Neural progenitor cell (in vitro differentiated cells): ENCODE measurements around the gene MEIOSIN. TPM values are rescaled to one million over a fixed set of nuclear protein-coding genes. Genes with fewer than 3 reads are reported as not detected.
"Not testable (repeated sequence)": the region's sequence is repeated elsewhere in the genome, so short reads cannot be mapped to it uniquely, and the experiment has no call there.

Experiments used
- DNase-seq: peaks from one replicate; pipeline ENCODE4 v3.0.0-alpha.2; 2016; ENCODE audit warnings: low spot score
- H2AFZ ChIP-seq: fragments of 200-600 bp; sonication (generic); replicated peaks from 2 replicates; pipeline ENCODE4 v1.6.1; 2016; ENCODE audit warnings: antibody characterized with exemption
- H3F3A ChIP-seq: fragments of 200-600 bp; sonication (generic); 2 replicates; pipeline ENCODE4 v1.6.1; 2016; ENCODE audit warnings: antibody characterized with exemption, low read depth
- H3K27ac ChIP-seq: fragments of 200-600 bp; sonication (generic); 2 replicates; pipeline ENCODE4 v1.5.1; 2016; ENCODE audit warnings: mild to moderate bottlenecking
- H3K27me3 ChIP-seq: fragments of 200-600 bp; sonication (generic); 2 replicates; pipeline ENCODE4 v1.6.1; 2016; ENCODE audit warnings: mild to moderate bottlenecking, moderate library complexity
- H3K36me3 ChIP-seq: fragments of 200-600 bp; sonication (generic); 2 replicates; pipeline ENCODE4 v1.5.1; 2016
- H3K4me1 ChIP-seq: fragments of 200-600 bp; sonication (generic); 2 replicates; pipeline ENCODE4 v1.6.1; 2016; ENCODE audit warnings: mixed run types
- H3K4me2 ChIP-seq: fragments of 200-600 bp; sonication (generic); 2 replicates; pipeline ENCODE4 v1.6.1; 2016
- H3K4me3 ChIP-seq: fragments of 200-600 bp; sonication (generic); 2 replicates; pipeline ENCODE4 v1.5.1; 2016
- H3K79me2 ChIP-seq: fragments of 200-600 bp; sonication (generic); 2 replicates; pipeline ENCODE4 v1.6.1; 2016; ENCODE audit warnings: low read depth
- H3K9ac ChIP-seq: fragments of 200-600 bp; sonication (generic); 2 replicates; pipeline ENCODE4 v1.6.1; 2016
- H3K9me3 ChIP-seq: fragments of 200-600 bp; sonication (generic); 2 replicates; pipeline ENCODE4 v1.5.1; 2016; ENCODE audit warnings: low read depth
- H4K20me1 ChIP-seq: fragments of 200-600 bp; sonication (generic); 2 replicates; pipeline ENCODE4 v1.6.1; 2016; ENCODE audit warnings: low read depth
- H3K27ac Mint-ChIP-seq: 3 replicates; pipeline ENCODE4 v1.8.0; 2021; ENCODE audit warnings: mixed read lengths
- H3K27me3 Mint-ChIP-seq: 2 replicates; pipeline ENCODE4 v1.8.0; 2022; ENCODE audit warnings: low read depth, mild to moderate bottlenecking, inconsistent platforms, moderate library complexity, mixed read lengths; ENCODE audit not compliant: insufficient read depth
- H3K36me3 Mint-ChIP-seq: 3 replicates; pipeline ENCODE4 v1.8.0; 2021; ENCODE audit warnings: mixed read lengths
- H3K4me1 Mint-ChIP-seq: 3 replicates; pipeline ENCODE4 v1.8.0; 2021; ENCODE audit warnings: mixed read lengths
- H3K4me3 Mint-ChIP-seq: 3 replicates; pipeline ENCODE4 v1.8.0; 2021; ENCODE audit warnings: mild to moderate bottlenecking, moderate library complexity, mixed read lengths
- H3K9me3 Mint-ChIP-seq: 3 replicates; pipeline ENCODE4 v1.8.0; 2020; ENCODE audit warnings: mixed read lengths
- CTCF ChIP-seq: fragments of 200-600 bp; sonication (generic); IDR thresholded peaks from 2 replicates; pipeline ENCODE4 v1.5.1; 2017; ENCODE audit warnings: antibody characterized with exemption, mild to moderate bottlenecking
- EZH2 ChIP-seq: fragments of 200-600 bp; sonication (generic); IDR thresholded peaks from 2 replicates; pipeline ENCODE4 v1.6.1; 2017; ENCODE audit warnings: antibody characterized with exemption, mild to moderate bottlenecking, moderate library complexity
- EZH2phosphoT487 ChIP-seq: fragments of 200-600 bp; sonication (generic); IDR thresholded peaks from 2 replicates; pipeline ENCODE4 v1.6.1; 2017; ENCODE audit warnings: antibody characterized with exemption
- total RNA-seq: library from RNA; depleted of rRNA; stranded (reverse); fragments of >200 nt; gene quantifications from 2 replicates; pipeline ENCODE4 v1.2.3, GENCODE V29; 2015; ENCODE audit warnings: low replicate concordance

MEIOSIN gene
- total RNA-seq, 1 donor from 2014 or later: not detected

- Histone ChIP-seq H3K27me3 (no peaks in the 10 kb centered on the region), H3F3A (peaks cover 7% of the 10 kb centered on the region), H3K4me3 (no peak overlapping the region), H3K79me2 (no peaks in the 10 kb centered on the region), H3K9me3 (no peaks in the 10 kb centered on the region), H3K9ac (no peak overlapping the region), H4K20me1 (no peaks in the 10 kb centered on the region), H2AFZ (no peak overlapping the region), H3K36me3 (no peaks in the 10 kb centered on the region), H3K4me1 (peaks cover 5% of the 10 kb centered on the region), H3K4me2 (no peak overlapping the region), H3K27ac (no peak overlapping the region)
- peaks cover 3% of the 10 kb centered on the region for H3K4me1 Mint-ChIP-seq
- no peak for DNase-seq
- H3K9me3 Mint-ChIP-seq: no peaks in the 10 kb centered on the region
- H3K36me3 Mint-ChIP-seq: no peaks in the 10 kb centered on the region
- TF ChIP-seq EZH2 (no peak), EZH2phosphoT487 (no peak), CTCF (no peak)
- H3K27me3 Mint-ChIP-seq: no peaks in the 10 kb centered on the region
- no peak overlapping the region for H3K4me3 Mint-ChIP-seq
- no peak overlapping the region for H3K27ac Mint-ChIP-seq
Measured at GRCh38 chr19:45742969-45743368, 9.7 kb downstream of the MEIOSIN start.

- no peak overlapping the region for H3K27ac ChIP-seq
- no peaks in the 10 kb centered on the region for H3K4me1 Mint-ChIP-seq
- H3K4me1 ChIP-seq: peaks cover 5% of the 10 kb centered on the region
- no peaks in the 10 kb centered on the region for H3K9me3 Mint-ChIP-seq
- no peak overlapping the region for H3K4me2 ChIP-seq
- TF ChIP-seq EZH2phosphoT487 (no peak), EZH2 (no peak)
- H3K9ac ChIP-seq: no peak overlapping the region
- H3K36me3 Mint-ChIP-seq: no peaks in the 10 kb centered on the region
- no peak for DNase-seq
- no peaks in the 10 kb centered on the region for H3K36me3 ChIP-seq
- H3F3A ChIP-seq: peaks cover 7% of the 10 kb centered on the region
- no peak overlapping the region for H3K27ac Mint-ChIP-seq
- no peaks in the 10 kb centered on the region for H4K20me1 ChIP-seq
- peak overlapping the region; percentile 69 for H2AFZ ChIP-seq
- H3K27me3 Mint-ChIP-seq: peaks cover 2% of the 10 kb centered on the region
- no peaks in the 10 kb centered on the region for H3K27me3 ChIP-seq
- H3K79me2 ChIP-seq: no peaks in the 10 kb centered on the region
- no peak overlapping the region for H3K4me3 Mint-ChIP-seq
- H3K4me3 ChIP-seq: no peak overlapping the region
- no peaks in the 10 kb centered on the region for H3K9me3 ChIP-seq
Measured at GRCh38 chr19:45745606-45746005, 12.4 kb downstream of the MEIOSIN start.

GRCh38 chr19:45746866-45747265 is 13.6 kb downstream of the MEIOSIN start:
- Histone ChIP-seq H3K27me3 (no peaks in the 10 kb centered on the region), H3K9ac (no peak overlapping the region), H2AFZ (no peak overlapping the region), H3K4me2 (no peak overlapping the region), H3K4me3 (no peak overlapping the region), H3F3A (peaks cover 7% of the 10 kb centered on the region), H3K79me2 (no peaks in the 10 kb centered on the region), H3K9me3 (no peaks in the 10 kb centered on the region), H3K36me3 (no peaks in the 10 kb centered on the region), H3K27ac (no peak overlapping the region), H3K4me1 (peaks cover 5% of the 10 kb centered on the region), H4K20me1 (no peaks in the 10 kb centered on the region)
- no peak overlapping the region for H3K4me3 Mint-ChIP-seq
- no peak for TF ChIP-seq EZH2phosphoT487
- H3K27ac Mint-ChIP-seq: no peak overlapping the region
- H3K9me3 Mint-ChIP-seq: no peaks in the 10 kb centered on the region
- peaks cover 2% of the 10 kb centered on the region for H3K4me1 Mint-ChIP-seq
- no peaks in the 10 kb centered on the region for H3K36me3 Mint-ChIP-seq
- DNase-seq: no peak
- peaks cover 5% of the 10 kb centered on the region for H3K27me3 Mint-ChIP-seq

GRCh38 chr19:45747513-45747912 is 14.3 kb downstream of the MEIOSIN start:
- H3K4me3 ChIP-seq: no peak overlapping the region
- H3K79me2 ChIP-seq: no peaks in the 10 kb centered on the region
- DNase-seq: no peak
- peaks cover 2% of the 10 kb centered on the region for H3K4me1 Mint-ChIP-seq
- H3K36me3 Mint-ChIP-seq: no peaks in the 10 kb centered on the region
- no peak overlapping the region for H3K27ac ChIP-seq
- H3K27ac Mint-ChIP-seq: peak overlapping the region; percentile 12
- H3K36me3 ChIP-seq: no peaks in the 10 kb centered on the region
- peaks cover 5% of the 10 kb centered on the region for H3K4me1 ChIP-seq
- H3K4me3 Mint-ChIP-seq: no peak overlapping the region
- no peaks in the 10 kb centered on the region for H3K9me3 ChIP-seq
- H3K4me2 ChIP-seq: no peak overlapping the region
- no peaks in the 10 kb centered on the region for H3K9me3 Mint-ChIP-seq
- H3K27me3 Mint-ChIP-seq: peaks cover 5% of the 10 kb centered on the region
- H3F3A ChIP-seq: peaks cover 7% of the 10 kb centered on the region
- H2AFZ ChIP-seq: no peak overlapping the region
- H4K20me1 ChIP-seq: no peaks in the 10 kb centered on the region
- TF ChIP-seq EZH2 (no peak), EZH2phosphoT487 (no peak), CTCF (no peak)
- H3K9ac ChIP-seq: no peak overlapping the region
- no peaks in the 10 kb centered on the region for H3K27me3 ChIP-seq

- not testable (repeated sequence) for H3K9me3 Mint-ChIP-seq, H3K27ac ChIP-seq
Measured at GRCh38 chr19:45751483-45751882, 18.2 kb downstream of the MEIOSIN start.

More at GRCh38 chr19:45751483-45751882, 18.2 kb downstream of the MEIOSIN start:
- not testable (repeated sequence) for H3K4me2 ChIP-seq, H3K4me1 ChIP-seq, H3K4me3 ChIP-seq, H3K27ac Mint-ChIP-seq, DNase-seq, H3K9me3 ChIP-seq, H3K36me3 ChIP-seq, H3K27me3 Mint-ChIP-seq, H3K36me3 Mint-ChIP-seq, H3K79me2 ChIP-seq, H3K27me3 ChIP-seq, H2AFZ ChIP-seq, H3K4me1 Mint-ChIP-seq, H4K20me1 ChIP-seq, H3K9ac ChIP-seq, H3F3A ChIP-seq
- H3K4me3 Mint-ChIP-seq: peak overlapping the region; percentile 58
